ENCODE data around the gene OR7G1. TPM values are rescaled to one million over a fixed set of nuclear protein-coding genes. Genes with fewer than 3 reads are reported as not detected.

The OR7G1 gene
- total RNA-seq, 4 donors from 2014 or later, result not detected

DNA sequence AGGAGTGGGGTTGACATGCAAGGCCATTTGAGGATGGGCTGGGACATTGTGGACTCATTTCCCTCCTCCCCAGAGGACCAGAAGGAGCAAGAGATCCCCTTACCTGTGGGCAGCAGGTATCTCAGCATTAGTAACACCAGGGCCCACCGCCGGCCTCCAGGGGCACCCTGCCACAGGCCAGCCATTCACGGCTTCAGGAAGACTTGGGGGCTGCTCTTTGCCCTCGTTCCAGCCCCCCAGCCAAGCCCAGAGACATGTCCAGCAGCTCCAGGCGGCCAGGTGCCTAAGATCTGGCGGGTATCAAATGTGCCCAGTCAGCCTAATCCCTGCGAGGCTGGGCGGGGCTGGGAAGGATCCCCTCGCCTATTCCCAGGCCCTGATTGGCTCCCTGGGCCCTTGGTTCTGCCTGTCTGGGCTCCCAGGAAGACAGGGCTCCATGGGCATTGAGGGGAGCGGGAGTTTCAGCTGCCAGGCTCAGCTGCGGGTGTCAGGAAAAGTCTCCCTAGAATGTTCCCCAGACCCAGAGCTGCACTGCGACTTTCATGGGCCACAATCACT is 50.0 kb downstream of the OR7G1 start:
- no peak for DNase-seq (ENCODE audit: low spot score)
- TF ChIP-seq, protein P1, sequence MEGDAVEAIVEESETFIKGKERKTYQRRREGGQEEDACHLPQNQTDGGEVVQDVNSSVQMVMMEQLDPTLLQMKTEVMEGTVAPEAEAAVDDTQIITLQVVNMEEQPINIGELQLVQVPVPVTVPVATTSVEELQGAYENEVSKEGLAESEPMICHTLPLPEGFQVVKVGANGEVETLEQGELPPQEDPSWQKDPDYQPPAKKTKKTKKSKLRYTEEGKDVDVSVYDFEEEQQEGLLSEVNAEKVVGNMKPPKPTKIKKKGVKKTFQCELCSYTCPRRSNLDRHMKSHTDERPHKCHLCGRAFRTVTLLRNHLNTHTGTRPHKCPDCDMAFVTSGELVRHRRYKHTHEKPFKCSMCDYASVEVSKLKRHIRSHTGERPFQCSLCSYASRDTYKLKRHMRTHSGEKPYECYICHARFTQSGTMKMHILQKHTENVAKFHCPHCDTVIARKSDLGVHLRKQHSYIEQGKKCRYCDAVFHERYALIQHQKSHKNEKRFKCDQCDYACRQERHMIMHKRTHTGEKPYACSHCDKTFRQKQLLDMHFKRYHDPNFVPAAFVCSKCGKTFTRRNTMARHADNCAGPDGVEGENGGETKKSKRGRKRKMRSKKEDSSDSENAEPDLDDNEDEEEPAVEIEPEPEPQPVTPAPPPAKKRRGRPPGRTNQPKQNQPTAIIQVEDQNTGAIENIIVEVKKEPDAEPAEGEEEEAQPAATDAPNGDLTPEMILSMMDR (IDR thresholded peaks at IDR 0.05), result no peak
- ATAC-seq (ENCODE audit: low FRiP score), result no peak

Small RNAs within 50 kb of the gene (small RNA-seq; reads per million reads assigned to genes)
- gene OR1M4P, result not detected

Other genes with a start within 250 kb of the OR7G1 start
- gene MUC16, start 105.4 kb downstream of the OR7G1 start, total RNA-seq, result 100 to 1,000 TPM in 2 of 4 donors, 10 to 100 TPM in 1, under 1 TPM in 1; 0.63 to 129 (median 86.7) TPM
- not detected for gene OR1M1, start 28.7 kb downstream of the OR7G1 start, total RNA-seq
- not detected for gene OR7G2, start 8.3 kb downstream of the OR7G1 start, total RNA-seq
- not detected for gene OR7G3, start 11.2 kb upstream of the OR7G1 start, total RNA-seq
- 10 to 100 TPM; 18.2 to 33.5 (median 19.0) TPM for gene ZNF317, start 24.6 kb upstream of the OR7G1 start, total RNA-seq
- not detected for gene OR7D2, start 63.2 kb upstream of the OR7G1 start, total RNA-seq
- gene OR7D4, start 103.8 kb upstream of the OR7G1 start, total RNA-seq, result not detected
- gene OR7E24, start 135.2 kb upstream of the OR7G1 start, total RNA-seq, result not detected
- gene ZNF699, start 194.1 kb upstream of the OR7G1 start, total RNA-seq, result 10 to 100 TPM in 1 of 4 donors, 1 to 10 TPM in 3; 3.7 to 12.9 (median 7.2) TPM
- 10 to 100 TPM in 3 of 4 donors, 1 to 10 TPM in 1; 7.8 to 33.6 (median 11.5) TPM for gene ZNF559, start 208.4 kb upstream of the OR7G1 start, total RNA-seq
- gene ZNF177, start 247.2 kb upstream of the OR7G1 start, total RNA-seq, result 10 to 100 TPM in 1 of 4 donors, 1 to 10 TPM in 3; 1.8 to 10.2 (median 2.9) TPM

Data from omental fat pad (tissue), 4 donors.